Mucosa of descending colon (tissue), 3 donors: ENCODE data around the gene SVOPL. TPM values are rescaled to one million over a fixed set of nuclear protein-coding genes. Genes with fewer than 3 reads are reported as not detected.

Experiments used
- ATAC-seq: fragments of 200-7000 bp; cut with Tn5 transposase; one replicate; pipeline ENCODE4 v1.9.1; 2020; ENCODE audit warnings: mild to moderate bottlenecking, moderate library complexity
- DNase-seq, 3 donors: peaks; one replicate each; pipeline ENCODE4 v3.0.0-alpha.2; 2020
- H3K36me3 ChIP-seq: fragments of 200-600 bp; one replicate; pipeline ENCODE4 v1.8.0; 2021; ENCODE audit warnings: low read depth, mild to moderate bottlenecking
- H3K4me1 ChIP-seq: fragments of 200-600 bp; one replicate; pipeline ENCODE4 v1.8.0; 2021; ENCODE audit warnings: low read depth, mild to moderate bottlenecking
- H3K4me3 ChIP-seq: fragments of 200-600 bp; one replicate; pipeline ENCODE4 v1.8.0; 2021; ENCODE audit warnings: mild to moderate bottlenecking
- H3K9me3 ChIP-seq: fragments of 200-600 bp; one replicate; pipeline ENCODE4 v1.8.0; 2021; ENCODE audit warnings: mild to moderate bottlenecking
- intact Hi-C, 2 donors: fragments of 100-400 bp; cut with DNase I in 1 of 2; cut with micrococcal nuclease in 1 of 2; formaldehyde crosslinking; loops; one replicate each; pipeline versions ENCODE4 v1.11.0 to v1.11.1; 2022; cut with DNase I, micrococcal nuclease
- total RNA-seq, 3 donors: library from RNA; stranded (reverse); fragmentation: NEBNext Ultra II Directional in 2 of 3; extraction: Animal tissue kit (Norgen Biotek cat#: 25700) in 2 of 3; gene quantifications; one replicate each; pipeline versions ENCODE4 v1.2.1 to v1.2.4, GENCODE V29; 2021 to 2023
- TF ChIP-seq, protein P1 (sequence below): fragments of 200-600 bp; IDR thresholded peaks from one replicate; pipeline ENCODE4 v1.8.0; 2022; ENCODE audit warnings: antibody characterized with exemption, mild to moderate bottlenecking
- donor health status: DM: no; HTN: no; CAD: no; lungs with moderate emphysema.
- donor health status: DM: no; HTN: no; CAD: no.
- donor health status: DM: no; HTN: yes; CAD: no.

The SVOPL gene
- total RNA-seq, 3 donors from 2014 or later, result 1.8 to 3.1 (median 2.9) TPM

DNA sequence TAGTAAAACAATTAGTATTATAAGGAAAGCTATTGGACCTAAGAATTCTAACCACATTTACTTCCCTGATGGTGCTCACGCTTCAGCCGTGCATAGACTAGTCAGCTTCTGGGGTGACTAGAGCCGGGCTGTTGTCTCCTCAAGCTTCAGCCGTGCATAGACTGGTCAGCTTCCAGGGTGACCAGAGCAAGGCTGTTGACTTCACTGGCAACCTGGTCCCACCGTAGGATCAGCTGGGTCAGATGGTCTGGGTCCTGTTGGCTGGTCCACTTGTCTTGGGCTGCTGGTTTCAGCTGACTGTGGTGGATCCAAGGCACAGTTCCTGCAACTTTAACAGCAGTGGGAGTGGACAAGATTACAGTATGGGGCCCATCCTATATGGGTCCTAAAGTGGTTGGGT lies 141.7 kb downstream of the SVOPL start:
- peaks cover 8% of the 10 kb centered on the region for H3K36me3 ChIP-seq
- ATAC-seq (no peak), DNase-seq (no peak)
- peaks cover 85% of the 10 kb centered on the region for H3K9me3 ChIP-seq
- no peaks in the 10 kb centered on the region for H3K4me1 ChIP-seq
- H3K4me3 ChIP-seq, result no peak overlapping the region
- intact Hi-C loops, result no loop called here
- TF ChIP-seq, protein P1, sequence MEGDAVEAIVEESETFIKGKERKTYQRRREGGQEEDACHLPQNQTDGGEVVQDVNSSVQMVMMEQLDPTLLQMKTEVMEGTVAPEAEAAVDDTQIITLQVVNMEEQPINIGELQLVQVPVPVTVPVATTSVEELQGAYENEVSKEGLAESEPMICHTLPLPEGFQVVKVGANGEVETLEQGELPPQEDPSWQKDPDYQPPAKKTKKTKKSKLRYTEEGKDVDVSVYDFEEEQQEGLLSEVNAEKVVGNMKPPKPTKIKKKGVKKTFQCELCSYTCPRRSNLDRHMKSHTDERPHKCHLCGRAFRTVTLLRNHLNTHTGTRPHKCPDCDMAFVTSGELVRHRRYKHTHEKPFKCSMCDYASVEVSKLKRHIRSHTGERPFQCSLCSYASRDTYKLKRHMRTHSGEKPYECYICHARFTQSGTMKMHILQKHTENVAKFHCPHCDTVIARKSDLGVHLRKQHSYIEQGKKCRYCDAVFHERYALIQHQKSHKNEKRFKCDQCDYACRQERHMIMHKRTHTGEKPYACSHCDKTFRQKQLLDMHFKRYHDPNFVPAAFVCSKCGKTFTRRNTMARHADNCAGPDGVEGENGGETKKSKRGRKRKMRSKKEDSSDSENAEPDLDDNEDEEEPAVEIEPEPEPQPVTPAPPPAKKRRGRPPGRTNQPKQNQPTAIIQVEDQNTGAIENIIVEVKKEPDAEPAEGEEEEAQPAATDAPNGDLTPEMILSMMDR, result no peak

DNA sequence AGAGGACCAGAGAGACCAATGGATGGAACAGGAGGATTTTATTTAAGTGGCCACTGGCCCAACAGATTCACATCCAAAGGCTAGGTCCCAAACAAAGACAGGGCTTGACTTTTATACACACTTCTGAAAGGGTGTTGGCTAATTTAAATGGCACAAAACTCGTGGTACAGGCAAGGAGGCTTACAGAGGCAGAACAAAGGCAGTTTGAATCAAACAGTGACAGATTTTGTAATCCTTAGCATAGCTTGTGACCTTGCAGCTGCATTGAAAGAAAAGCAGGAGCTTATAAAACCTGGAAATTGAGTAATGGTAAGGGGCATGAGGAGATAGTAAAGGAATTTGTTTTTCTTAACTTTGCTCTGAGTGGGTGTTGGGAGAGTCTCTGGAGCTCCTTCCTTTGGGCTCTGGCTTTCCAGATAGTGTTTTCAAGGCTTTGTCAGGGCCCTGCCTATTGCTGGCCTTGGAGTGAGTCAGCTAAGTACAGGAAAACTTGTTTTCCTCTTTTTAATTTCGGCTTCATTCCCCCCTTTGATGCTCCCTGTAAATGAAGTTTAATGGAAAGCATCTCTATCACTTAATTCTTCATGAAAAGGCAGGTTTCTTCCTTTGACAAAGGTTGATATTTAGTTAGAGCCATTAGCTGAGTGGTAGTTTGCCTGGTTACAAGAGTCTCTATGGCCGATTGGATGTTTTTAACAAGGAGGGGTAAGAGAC lies 144.2 kb downstream of the SVOPL start:
- no peak for DNase-seq
- Histone ChIP-seq H3K4me3 (no peak overlapping the region), H3K36me3 (peaks cover 8% of the 10 kb centered on the region), H3K4me1 (no peaks in the 10 kb centered on the region), H3K9me3 (peaks cover 61% of the 10 kb centered on the region)
- no peak for ATAC-seq
- intact Hi-C loops, result no loop called here
- TF ChIP-seq, protein P1, result no peak

- intact Hi-C loops, result no loop called here
- H3K4me1 ChIP-seq, result no peaks in the 10 kb centered on the region
- H3K9me3 ChIP-seq, result peaks cover 51% of the 10 kb centered on the region
- TF ChIP-seq, protein P1, result no peak
- ATAC-seq (no peak), DNase-seq (no peak)
- no peak overlapping the region for H3K4me3 ChIP-seq
- H3K36me3 ChIP-seq, result peaks cover 8% of the 10 kb centered on the region
Measured at GRCh38 chr7:138555684-138556083, 145.5 kb downstream of the SVOPL start.

DNA sequence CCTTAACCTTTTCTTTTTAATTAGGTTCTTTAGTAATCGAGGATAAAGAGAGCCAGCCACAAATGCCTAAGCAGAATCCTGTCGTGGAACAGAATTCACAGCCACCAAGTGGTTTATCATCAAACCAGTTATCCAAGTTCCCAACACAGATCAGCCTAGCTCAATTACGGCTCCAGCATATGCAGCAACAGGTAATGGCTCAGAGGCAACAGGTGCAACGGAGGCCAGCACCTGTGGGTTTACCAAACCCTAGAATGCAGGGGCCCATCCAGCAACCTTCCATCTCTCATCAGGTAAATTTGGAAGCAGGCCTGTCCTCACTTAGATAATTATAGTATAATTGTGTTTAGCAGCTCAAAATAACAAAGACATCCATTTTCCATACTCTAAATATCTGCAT lies 146.5 kb downstream of the SVOPL start:
- intact Hi-C loops, result no loop called here
- no peak for ATAC-seq
- peaks cover 47% of the 10 kb centered on the region for H3K9me3 ChIP-seq
- TF ChIP-seq, protein P1, result no peak
- no peak for DNase-seq
- no peak overlapping the region for H3K4me3 ChIP-seq
- H3K4me1 ChIP-seq, result no peaks in the 10 kb centered on the region
- peaks cover 8% of the 10 kb centered on the region for H3K36me3 ChIP-seq

- no peak for DNase-seq
- H3K36me3 ChIP-seq, result peaks cover 8% of the 10 kb centered on the region
- H3K4me1 ChIP-seq, result no peaks in the 10 kb centered on the region
- no peak for ATAC-seq
- H3K4me3 ChIP-seq, result no peak overlapping the region
- TF ChIP-seq, protein P1, result no peak
- intact Hi-C loops, result no loop called here
- peaks cover 42% of the 10 kb centered on the region for H3K9me3 ChIP-seq
Measured at GRCh38 chr7:138553805-138554204, 147.4 kb downstream of the SVOPL start.
